Uterus (tissue), 4 donors: ENCODE measurements around the gene MCM6. TPM values are rescaled to one million over a fixed set of nuclear protein-coding genes. Genes with fewer than 3 reads are reported as not detected.
"Not testable (repeated sequence)": the region's sequence is repeated elsewhere in the genome, so short reads cannot be mapped to it uniquely, and the experiment has no call there.

Experiments
- DNase-seq, 2 donors: peaks; one replicate each; pipeline ENCODE4 v3.0.0-alpha.2; 2019 to 2020
- H3K27ac ChIP-seq, 2 donors: fragments of 200-600 bp; sonication (generic); 1 replicate in 1 of 2; 2 replicates in 1 of 2; pipeline ENCODE4 v1.5.1; 2016 to 2018
- H3K27me3 ChIP-seq, 2 donors: fragments of 200-600 bp; sonication (generic); one replicate each; pipeline ENCODE4 v1.5.1; 2018 to 2019; ENCODE audit warnings: control low read depth in 1 of 2
- H3K36me3 ChIP-seq, 2 donors: fragments of 200-600 bp; sonication (generic); one replicate each; pipeline ENCODE4 v1.5.1; 2019; ENCODE audit warnings: control low read depth in 1 of 2
- H3K4me1 ChIP-seq, 2 donors: fragments of 200-600 bp; sonication (generic); one replicate each; pipeline ENCODE4 v1.5.1; 2018 to 2019; ENCODE audit warnings: control low read depth in 1 of 2
- H3K4me3 ChIP-seq, 2 donors: fragments of 200-600 bp; sonication (generic); 1 replicate in 1 of 2; 2 replicates in 1 of 2; pipeline ENCODE4 v1.5.1; 2018 to 2019; ENCODE audit warnings: mild to moderate bottlenecking in 1 of 2
- H3K9me3 ChIP-seq, 2 donors: fragments of 200-600 bp; sonication (generic); one replicate each; pipeline ENCODE4 v1.5.1; 2019; ENCODE audit warnings: control low read depth in 1 of 2
- POLR2A ChIP-seq, 2 donors: fragments of 450-650 bp; IDR thresholded peaks; one replicate each; pipeline ENCODE4 v1.6.1; 2016; ENCODE audit warnings: antibody characterized with exemption in 2 of 2, mild to moderate bottlenecking in 1 of 2, moderate library complexity in 1 of 2
- intact Hi-C: fragments of 100-400 bp; cut with DNase I; formaldehyde crosslinking; loops from one replicate; pipeline ENCODE4 v1.15.1; 2023; ENCODE audit warnings: low total_unique reads
- total RNA-seq, 4 donors: library from RNA; depleted of rRNA in 3 of 4; stranded (reverse); fragments of >200 nt in 3 of 4; gene quantifications; one replicate each; pipeline versions ENCODE4 v1.1.0 to v1.2.4, GENCODE V29; 2014 to 2023
- TF ChIP-seq, protein P1 (sequence below), 4 experiments: fragments of 200-600 bp in 2 of 4; fragments of 450-650 bp in 2 of 4; sonication (generic) in 2 of 4; IDR thresholded peaks; one replicate each; pipeline ENCODE4 v1.5.1; 2016 to 2019; ENCODE audit warnings: antibody characterized with exemption in 4 of 4, mild to moderate bottlenecking in 2 of 4, moderate library complexity in 1 of 4
- donor health status: DM: yes; HTN: yes; CAD: no.

MCM6 gene
- total RNA-seq, 4 donors from 2014 or later: 2.3 to 37.4 (median 9.6) TPM

DNA sequence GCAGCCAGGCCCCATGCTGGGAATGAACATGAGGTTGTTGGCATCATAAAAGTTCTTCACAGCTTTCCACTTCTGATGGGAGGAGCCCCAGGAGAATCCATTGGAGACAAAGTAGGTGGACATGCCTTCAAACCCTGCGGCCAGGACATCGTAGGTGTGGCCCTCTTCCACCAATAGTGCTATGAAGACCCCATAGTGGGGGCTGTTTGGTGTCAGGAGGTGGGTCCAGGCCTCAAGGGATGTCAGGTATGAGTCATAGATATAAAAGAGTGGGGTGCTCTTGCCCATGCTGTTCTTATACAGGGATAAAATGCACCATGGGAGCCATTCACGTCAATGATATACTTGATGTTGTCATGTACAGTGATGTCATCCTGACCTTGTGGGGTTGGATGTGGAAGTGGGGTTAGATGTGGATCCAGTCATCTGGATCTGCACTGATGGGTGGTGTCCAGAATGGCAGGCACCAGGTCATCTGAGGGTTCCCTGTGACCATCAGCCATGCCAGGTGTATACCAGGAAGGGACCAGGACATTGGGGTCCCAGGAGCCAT lies 22.1 kb upstream of the MCM6 start:
- H3K9me3 ChIP-seq: no peaks in the 10 kb centered on the region
- H3K4me1 ChIP-seq: no peaks in the 10 kb centered on the region
- no peak overlapping the region for H3K4me3 ChIP-seq
- H3K36me3 ChIP-seq: no peaks in the 10 kb centered on the region
- H3K27me3 ChIP-seq: no peaks in the 10 kb centered on the region
- intact Hi-C loops: no loop called here
- TF ChIP-seq, protein P1, sequence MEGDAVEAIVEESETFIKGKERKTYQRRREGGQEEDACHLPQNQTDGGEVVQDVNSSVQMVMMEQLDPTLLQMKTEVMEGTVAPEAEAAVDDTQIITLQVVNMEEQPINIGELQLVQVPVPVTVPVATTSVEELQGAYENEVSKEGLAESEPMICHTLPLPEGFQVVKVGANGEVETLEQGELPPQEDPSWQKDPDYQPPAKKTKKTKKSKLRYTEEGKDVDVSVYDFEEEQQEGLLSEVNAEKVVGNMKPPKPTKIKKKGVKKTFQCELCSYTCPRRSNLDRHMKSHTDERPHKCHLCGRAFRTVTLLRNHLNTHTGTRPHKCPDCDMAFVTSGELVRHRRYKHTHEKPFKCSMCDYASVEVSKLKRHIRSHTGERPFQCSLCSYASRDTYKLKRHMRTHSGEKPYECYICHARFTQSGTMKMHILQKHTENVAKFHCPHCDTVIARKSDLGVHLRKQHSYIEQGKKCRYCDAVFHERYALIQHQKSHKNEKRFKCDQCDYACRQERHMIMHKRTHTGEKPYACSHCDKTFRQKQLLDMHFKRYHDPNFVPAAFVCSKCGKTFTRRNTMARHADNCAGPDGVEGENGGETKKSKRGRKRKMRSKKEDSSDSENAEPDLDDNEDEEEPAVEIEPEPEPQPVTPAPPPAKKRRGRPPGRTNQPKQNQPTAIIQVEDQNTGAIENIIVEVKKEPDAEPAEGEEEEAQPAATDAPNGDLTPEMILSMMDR (IDR thresholded peaks at IDR 0.05): no peak
- TF ChIP-seq POLR2A (IDR thresholded peaks at IDR 0.05): no peak
- no peak for DNase-seq
- no peak overlapping the region for H3K27ac ChIP-seq

- intact Hi-C loops: no loop called here
- H3K4me3 ChIP-seq: no peak overlapping the region
- no peaks in the 10 kb centered on the region for H3K36me3 ChIP-seq
- no peak for DNase-seq
- no peak for TF ChIP-seq POLR2A (IDR thresholded peaks at IDR 0.05)
- TF ChIP-seq, protein P1 (IDR thresholded peaks at IDR 0.05): no peak
- H3K27ac ChIP-seq: no peak overlapping the region
- no peaks in the 10 kb centered on the region for H3K27me3 ChIP-seq
- H3K4me1 ChIP-seq: no peaks in the 10 kb centered on the region
- H3K9me3 ChIP-seq: no peaks in the 10 kb centered on the region
Observed at GRCh38 chr2:135894930-135895329, 18.7 kb upstream of the MCM6 start.

DNA sequence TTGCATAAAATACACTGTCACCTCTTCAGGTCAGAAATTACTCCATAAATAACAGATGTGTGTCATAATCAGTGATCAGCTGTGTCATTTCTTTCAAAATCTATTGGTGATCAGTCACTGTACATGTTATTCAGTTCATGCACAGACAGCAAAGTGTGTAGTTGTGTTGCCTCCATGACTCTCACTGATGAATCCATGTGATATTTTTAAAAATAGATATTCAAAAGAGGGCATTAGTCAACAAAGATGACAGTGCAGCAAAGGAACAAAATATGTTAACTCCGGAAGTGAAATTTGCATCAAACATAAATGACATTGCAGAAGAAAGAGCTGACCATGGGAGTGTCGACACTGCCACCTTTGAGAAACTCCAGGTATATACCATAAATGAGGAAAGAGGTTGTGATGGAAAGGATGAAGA lies 17.1 kb upstream of the MCM6 start:
- H3K4me1 ChIP-seq: no peaks in the 10 kb centered on the region
- intact Hi-C loops: no loop called here
- TF ChIP-seq POLR2A (IDR thresholded peaks at IDR 0.05): no peak
- TF ChIP-seq, protein P1 (IDR thresholded peaks at IDR 0.05): no peak
- no peaks in the 10 kb centered on the region for H3K27me3 ChIP-seq
- H3K9me3 ChIP-seq: no peaks in the 10 kb centered on the region
- DNase-seq: no peak
- H3K36me3 ChIP-seq: no peaks in the 10 kb centered on the region
- no peak overlapping the region for H3K4me3 ChIP-seq
- H3K27ac ChIP-seq: no peak overlapping the region

- H3K4me3 ChIP-seq: no peak overlapping the region
- no peaks in the 10 kb centered on the region for H3K9me3 ChIP-seq
- no peaks in the 10 kb centered on the region for H3K27me3 ChIP-seq
- no peaks in the 10 kb centered on the region for H3K36me3 ChIP-seq
- no peaks in the 10 kb centered on the region for H3K4me1 ChIP-seq
- DNase-seq: no peak
- no peak overlapping the region for H3K27ac ChIP-seq
- intact Hi-C loops: no loop called here
- TF ChIP-seq, protein P1 (IDR thresholded peaks at IDR 0.05): no peak
- no peak for TF ChIP-seq POLR2A (IDR thresholded peaks at IDR 0.05)
Observed at GRCh38 chr2:135890835-135891234, 14.6 kb upstream of the MCM6 start.

- Histone ChIP-seq H3K9me3 (no peaks in the 10 kb centered on the region), H3K27me3 (no peaks in the 10 kb centered on the region), H3K27ac (no peak overlapping the region), H3K36me3 (no peaks in the 10 kb centered on the region), H3K4me3 (no peak overlapping the region), H3K4me1 (no peaks in the 10 kb centered on the region)
- DNase-seq: no peak
- intact Hi-C loops: no loop called here
- TF ChIP-seq, protein P1 (IDR thresholded peaks at IDR 0.05): no peak
- no peak for TF ChIP-seq POLR2A (IDR thresholded peaks at IDR 0.05)
Observed at GRCh38 chr2:135890149-135890548, 13.9 kb upstream of the MCM6 start.

- H3K4me1 ChIP-seq, H3K4me3 ChIP-seq, intact Hi-C loops: not testable (repeated sequence)
Observed at GRCh38 chr2:135888587-135888986, 12.3 kb upstream of the MCM6 start.

More at GRCh38 chr2:135888587-135888986, 12.3 kb upstream of the MCM6 start:
- H3K27me3 ChIP-seq, H3K36me3 ChIP-seq, DNase-seq, H3K9me3 ChIP-seq, H3K27ac ChIP-seq: not testable (repeated sequence)
